ENCODE data around the gene DMC1.
A peak's percentile ranks its signal among the peaks of the same experiment; 100 is the strongest.
"Not testable (repeated sequence)": the region's sequence is repeated elsewhere in the genome, so short reads cannot be mapped to it uniquely, and the experiment has no call there.

The DMC1 gene

GRCh38 chr22:38479096-38479837 is 90.7 kb downstream of the DMC1 start:
- TF ChIP-seq, protein P1, sequence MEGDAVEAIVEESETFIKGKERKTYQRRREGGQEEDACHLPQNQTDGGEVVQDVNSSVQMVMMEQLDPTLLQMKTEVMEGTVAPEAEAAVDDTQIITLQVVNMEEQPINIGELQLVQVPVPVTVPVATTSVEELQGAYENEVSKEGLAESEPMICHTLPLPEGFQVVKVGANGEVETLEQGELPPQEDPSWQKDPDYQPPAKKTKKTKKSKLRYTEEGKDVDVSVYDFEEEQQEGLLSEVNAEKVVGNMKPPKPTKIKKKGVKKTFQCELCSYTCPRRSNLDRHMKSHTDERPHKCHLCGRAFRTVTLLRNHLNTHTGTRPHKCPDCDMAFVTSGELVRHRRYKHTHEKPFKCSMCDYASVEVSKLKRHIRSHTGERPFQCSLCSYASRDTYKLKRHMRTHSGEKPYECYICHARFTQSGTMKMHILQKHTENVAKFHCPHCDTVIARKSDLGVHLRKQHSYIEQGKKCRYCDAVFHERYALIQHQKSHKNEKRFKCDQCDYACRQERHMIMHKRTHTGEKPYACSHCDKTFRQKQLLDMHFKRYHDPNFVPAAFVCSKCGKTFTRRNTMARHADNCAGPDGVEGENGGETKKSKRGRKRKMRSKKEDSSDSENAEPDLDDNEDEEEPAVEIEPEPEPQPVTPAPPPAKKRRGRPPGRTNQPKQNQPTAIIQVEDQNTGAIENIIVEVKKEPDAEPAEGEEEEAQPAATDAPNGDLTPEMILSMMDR (IDR thresholded peaks at IDR 0.05; ENCODE audit: low read length, missing control alignments), result no peak
- no peak overlapping the region for H3K4me3 ChIP-seq (replicated peaks; ENCODE audit: low read depth, low read length)
- no peak for DNase-seq (ENCODE audit: low read depth)

- H3K4me3 ChIP-seq (replicated peaks; ENCODE audit: low read depth, low read length), result no peak overlapping the region
- no peak for DNase-seq (ENCODE audit: low read depth)
- TF ChIP-seq, protein P1 (IDR thresholded peaks at IDR 0.05; ENCODE audit: low read length, missing control alignments), result no peak
Measured at GRCh38 chr22:38477585-38477984, 92.4 kb downstream of the DMC1 start.

GRCh38 chr22:38474003-38474607 is 95.9 kb downstream of the DMC1 start:
- no peak overlapping the region for H3K4me3 ChIP-seq (replicated peaks; ENCODE audit: low read depth, low read length)

DNA sequence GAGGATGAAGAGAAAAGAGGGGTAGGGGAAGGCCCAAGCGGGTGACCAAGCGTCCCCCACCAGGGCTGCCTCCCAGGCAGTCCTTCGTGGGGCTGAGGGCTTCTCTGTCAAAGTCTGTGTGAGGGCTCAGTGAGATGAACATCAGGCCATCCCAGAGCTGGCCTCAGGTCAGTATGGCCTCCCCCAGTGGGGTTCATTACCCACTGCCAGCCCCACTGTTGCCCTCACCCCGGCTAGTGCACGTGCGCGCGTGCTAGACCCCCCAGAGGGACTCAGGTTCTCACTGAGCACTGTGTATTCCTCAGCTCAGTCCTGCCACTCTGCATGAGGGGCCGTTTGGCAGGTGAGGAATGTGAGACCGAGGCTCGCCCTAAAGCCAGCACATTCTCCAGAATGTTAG is 98.7 kb downstream of the DMC1 start:
- DNase-seq (ENCODE audit: low read depth), result no peak
- TF ChIP-seq, protein P1 (IDR thresholded peaks at IDR 0.05; ENCODE audit: low read length, missing control alignments), result no peak
- no peak overlapping the region for H3K4me3 ChIP-seq (replicated peaks; ENCODE audit: low read depth, low read length)

More at GRCh38 chr22:38474003-38474607, 95.9 kb downstream of the DMC1 start:
- DNase-seq (ENCODE audit: low read depth), result no peak
- TF ChIP-seq, protein P1 (IDR thresholded peaks at IDR 0.05; ENCODE audit: low read length, missing control alignments), result no peak

- not testable (repeated sequence) for H3K4me3 ChIP-seq (replicated peaks; ENCODE audit: low read depth, low read length)
Measured at GRCh38 chr22:38470179-38470578, 99.8 kb downstream of the DMC1 start.

DNA sequence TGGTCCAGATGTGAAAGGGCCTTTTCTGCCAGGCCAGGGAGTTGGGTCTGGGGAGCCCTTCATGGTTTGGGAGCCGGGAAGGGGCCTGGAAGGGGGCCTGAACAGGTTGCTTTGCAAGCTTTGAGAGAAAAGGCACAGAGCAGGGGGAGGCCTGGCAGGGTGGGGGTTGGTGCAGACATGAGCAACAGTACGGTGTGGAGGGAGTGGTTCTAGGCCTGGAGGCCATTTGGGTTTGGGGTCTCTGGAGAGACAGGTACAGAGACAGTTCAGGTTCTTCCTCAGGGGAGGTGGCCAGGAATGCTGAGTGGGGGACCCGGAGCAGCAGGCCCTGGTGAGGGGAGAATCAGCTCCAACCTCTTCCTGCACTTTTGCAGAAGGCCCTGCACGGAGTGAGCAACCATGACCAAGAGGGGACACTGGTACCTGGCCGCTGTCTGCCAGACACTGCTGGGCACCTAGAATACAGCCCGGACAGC is 100.6 kb downstream of the DMC1 start:
- DNase-seq (ENCODE audit: low read depth), result no peak
- TF ChIP-seq, protein P1 (IDR thresholded peaks at IDR 0.05; ENCODE audit: low read length, missing control alignments), result no peak
- peak overlapping the region; percentile 79 for H3K4me3 ChIP-seq (replicated peaks; ENCODE audit: low read depth, low read length)

More at GRCh38 chr22:38470179-38470578, 99.8 kb downstream of the DMC1 start:
- DNase-seq (ENCODE audit: low read depth), result not testable (repeated sequence)

Measured in fibroblast of pulmonary artery (primary cell).